K562 (cell line): Measurements from ENCODE around the gene ILK. TPM values are rescaled to one million over a fixed set of nuclear protein-coding genes. Genes with fewer than 3 reads are reported as not detected.
A peak's percentile ranks its signal among the peaks of the same experiment; 100 is the strongest.

Experiments
- EP300 ChIP-seq: IDR thresholded peaks from 2 replicates; pipeline ENCODE4 v1.6.1; 2012; ENCODE audit warnings: low read length, improper control_type of control experiment
- EP400 ChIP-seq: fragments of 450-650 bp; IDR thresholded peaks from 2 replicates; pipeline ENCODE4 v1.6.1; 2017; ENCODE audit warnings: antibody characterized with exemption, mild to moderate bottlenecking, moderate library complexity
- GTF2E2 ChIP-seq: fragments of 200-800 bp; sonication (Bioruptor generic); IDR thresholded peaks from 2 replicates; pipeline ENCODE4 v1.6.1; 2016; ENCODE audit warnings: missing genetic modification characterization, missing compliant biosample characterization
- MBD2 ChIP-seq: sonication (generic); IDR thresholded peaks from 2 replicates; pipeline ENCODE4 v1.6.1; 2016; ENCODE audit warnings: low read depth, borderline replicate concordance
- MLLT1 ChIP-seq, 2 experiments: fragments of 450-650 bp; IDR thresholded peaks; 2 replicates each; pipeline ENCODE4 v1.6.1; 2016
- NFATC3 ChIP-seq: fragments of 450-650 bp; IDR thresholded peaks from 2 replicates; pipeline ENCODE4 v1.6.1; 2017; ENCODE audit warnings: mild to moderate bottlenecking
- NFIX ChIP-seq: fragments of 250-450 bp; sonication (Bioruptor Pico); IDR thresholded peaks from 2 replicates; pipeline ENCODE4 v1.4.0; 2020; ENCODE audit warnings: low read depth, mild to moderate bottlenecking, moderate library complexity
- PML ChIP-seq: IDR thresholded peaks from 2 replicates; pipeline ENCODE4 v1.6.1; 2012; ENCODE audit warnings: low read length, inconsistent platforms
- PREB ChIP-seq: sonication (generic); formaldehyde crosslinking; IDR thresholded peaks from 2 replicates; pipeline ENCODE4 v1.8.1; 2023; ENCODE audit warnings: mild to moderate bottlenecking, missing genetic modification reagents
- REST ChIP-seq, 2 experiments: fragments of 450-650 bp; formaldehyde crosslinking in 1 of 2; IDR thresholded peaks; 2 replicates each; pipeline versions ENCODE4 v1.4.0 to v1.6.1; 2014 to 2020; ENCODE audit warnings: mild to moderate bottlenecking in 2 of 2, borderline replicate concordance in 1 of 2, low read depth in 1 of 2
- TBL1XR1 ChIP-seq, 2 experiments: IDR thresholded peaks; 2 replicates each; pipeline ENCODE4 v1.6.1; 2012; ENCODE audit warnings: improper control_type of control experiment in 2 of 2, low read length in 2 of 2, mild to moderate bottlenecking in 1 of 2
- TEAD1 ChIP-seq, 2 experiments: fragments of 450-650 bp in 1 of 2; sonication (generic) in 1 of 2; formaldehyde crosslinking; IDR thresholded peaks; 2 replicates each; pipeline versions ENCODE4 v1.4.0 to v1.8.0; 2020 to 2022; ENCODE audit warnings: mild to moderate bottlenecking in 2 of 2, missing genetic modification reagents in 1 of 2
- polyA plus RNA-seq, 8 experiments: library from polyadenylated mRNA; depleted of rRNA in 4 of 8; stranded (reverse) in 5 of 8; unstranded in 3 of 8; fragments of >200 nt; fragmentation: Nextera tagmentation in 2 of 8; fragmentation: Illumina TruSeq in 1 of 8; extraction: Ambion mirVana in 2 of 8; extraction: Trizol in 1 of 8; gene quantifications; 2 replicates each; pipeline versions ENCODE4 v1.2.1 to v1.2.3, GENCODE V29; 2011 to 2014; ENCODE audit warnings: inconsistent platforms in 1 of 8, missing spikeins in 1 of 8
- total RNA-seq, 7 experiments: library from RNA; depleted of rRNA in 6 of 7; stranded (reverse); fragments of >200 nt in 6 of 7; fragmentation: Illumina TruSeq in 2 of 7; extraction: Trizol in 2 of 7; gene quantifications; 2 replicates each; pipeline versions ENCODE4 v1.2.1 to v1.2.3, GENCODE V29; 2011 to 2021; ENCODE audit warnings: low replicate concordance in 1 of 7
- TF ChIP-seq, protein P1 (sequence below), 2 experiments: fragments of 450-650 bp in 1 of 2; sonication (generic) in 1 of 2; formaldehyde crosslinking in 1 of 2; IDR thresholded peaks in 1 of 2; conservative IDR thresholded peaks in 1 of 2; 2 replicates each; pipeline versions ENCODE4 v1.6.1 to v1.8.1; 2016 to 2023; ENCODE audit warnings: mild to moderate bottlenecking in 2 of 2, moderate library complexity in 2 of 2, inconsistent platforms in 1 of 2, missing genetic modification reagents in 1 of 2

Gene ILK
- total and polyA plus RNA-seq, 9 of the 15 experiments (the other 6 are each of a cell fraction or from before 2014, with no cell fraction given), result 43.3 to 95.9 (median 58.9) TPM

DNA sequence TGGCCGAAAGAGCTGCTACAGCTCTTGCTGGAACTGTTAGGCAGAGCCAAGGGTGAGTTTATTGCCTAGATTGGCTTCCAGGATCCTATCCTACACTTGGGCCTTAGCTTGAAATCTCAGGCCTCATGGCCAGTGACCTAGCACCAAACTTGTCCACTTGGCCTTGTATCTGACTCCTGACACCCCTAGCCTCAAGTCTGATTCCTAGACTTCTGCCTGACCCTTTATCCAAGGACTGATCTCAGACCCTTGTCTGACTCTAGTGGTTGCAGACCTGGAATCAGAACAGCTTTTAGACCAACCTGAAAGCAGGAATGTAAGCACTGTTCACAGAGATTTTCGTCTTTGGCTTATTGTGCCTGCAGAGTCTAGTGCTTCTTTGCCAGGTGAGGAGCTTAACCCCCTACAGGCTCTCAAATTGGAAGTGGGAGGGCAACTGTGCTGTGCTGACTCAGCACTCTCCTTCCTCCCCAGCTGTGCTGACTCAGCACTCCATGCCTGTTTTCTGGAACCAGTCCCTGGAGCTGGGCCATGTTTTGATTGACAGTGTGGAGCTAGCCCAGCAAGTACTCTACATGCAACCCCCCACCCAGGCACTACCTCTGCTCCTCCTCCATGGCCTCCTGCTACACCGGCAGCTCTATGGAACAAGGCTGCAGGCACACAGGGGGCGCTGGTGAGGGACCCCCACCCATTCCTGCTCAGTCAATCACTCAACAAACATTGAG is 35.2 kb upstream of the ILK start (continued):
- no peak for TF ChIP-seq MLLT1 (IDR thresholded peaks at IDR 0.05)
- TF ChIP-seq PML, result no peak
- 0 out of 2 replicates have a peak, but pooled peaks have one; percentile 48 for TF ChIP-seq NFATC3
- peak in 1 of 2 experiments; percentile 35; a peak in 1 of 4 replicates for TF ChIP-seq TBL1XR1 (IDR thresholded peaks at IDR 0.05; ENCODE audit: low read length in 2 of 2)
- peak; percentile 53 for TF ChIP-seq EP400
- peak; percentile 64; the same call in 1 of the 2 replicates for TF ChIP-seq EP300
- TF ChIP-seq, protein P1, sequence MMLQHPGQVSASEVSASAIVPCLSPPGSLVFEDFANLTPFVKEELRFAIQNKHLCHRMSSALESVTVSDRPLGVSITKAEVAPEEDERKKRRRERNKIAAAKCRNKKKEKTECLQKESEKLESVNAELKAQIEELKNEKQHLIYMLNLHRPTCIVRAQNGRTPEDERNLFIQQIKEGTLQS (IDR thresholded peaks at IDR 0.05), result peak; percentile 79
- TF ChIP-seq, protein P1 (CRISPR knock-in tag; conservative IDR thresholded peaks at IDR 0.05), result no peak
- TF ChIP-seq GTF2E2 (tag), result no peak
- TF ChIP-seq TEAD1 (CRISPR knock-in tag; IDR thresholded peaks at IDR 0.05), result peak in 1 of 2 experiments; percentile 59; a peak in 1 of 4 replicates
- TF ChIP-seq PREB, result no peak
- no peak for TF ChIP-seq MBD2
- no peak for TF ChIP-seq NFIX
- no peak for TF ChIP-seq REST (IDR thresholded peaks at IDR 0.05; ENCODE audit: borderline replicate concordance)
- no peak for TF ChIP-seq REST (CRISPR knock-in tag; IDR thresholded peaks at IDR 0.05; ENCODE audit: low read depth)
